Coronary artery (tissue), 2 donors: ENCODE data around the gene DAPK3.
"Not testable (repeated sequence)": the region's sequence is repeated elsewhere in the genome, so short reads cannot be mapped to it uniquely, and the experiment has no call there.

Experiments
- DNase-seq: peaks from one replicate; pipeline ENCODE4 v3.0.0-alpha.2; 2017; ENCODE audit warnings: low spot score
- H3K27ac ChIP-seq, 2 donors: fragments of 200-600 bp; sonication (generic); one replicate each; pipeline ENCODE4 v1.5.1; 2016 to 2019
- H3K4me3 ChIP-seq: fragments of 200-600 bp; sonication (generic); 2 replicates; pipeline ENCODE4 v1.5.1; 2016; ENCODE audit warnings: mild to moderate bottlenecking, moderate library complexity
- CTCF ChIP-seq: fragments of 200-600 bp; sonication (generic); IDR thresholded peaks from one replicate; pipeline ENCODE4 v1.5.1; 2019; ENCODE audit warnings: antibody characterized with exemption

DAPK3 gene

GRCh38 chr19:4010808-4011110 lies 39.9 kb upstream of the DAPK3 start:
- no peak overlapping the region for H3K27ac ChIP-seq
- DNase-seq, result no peak
- no peak for TF ChIP-seq CTCF

DNA sequence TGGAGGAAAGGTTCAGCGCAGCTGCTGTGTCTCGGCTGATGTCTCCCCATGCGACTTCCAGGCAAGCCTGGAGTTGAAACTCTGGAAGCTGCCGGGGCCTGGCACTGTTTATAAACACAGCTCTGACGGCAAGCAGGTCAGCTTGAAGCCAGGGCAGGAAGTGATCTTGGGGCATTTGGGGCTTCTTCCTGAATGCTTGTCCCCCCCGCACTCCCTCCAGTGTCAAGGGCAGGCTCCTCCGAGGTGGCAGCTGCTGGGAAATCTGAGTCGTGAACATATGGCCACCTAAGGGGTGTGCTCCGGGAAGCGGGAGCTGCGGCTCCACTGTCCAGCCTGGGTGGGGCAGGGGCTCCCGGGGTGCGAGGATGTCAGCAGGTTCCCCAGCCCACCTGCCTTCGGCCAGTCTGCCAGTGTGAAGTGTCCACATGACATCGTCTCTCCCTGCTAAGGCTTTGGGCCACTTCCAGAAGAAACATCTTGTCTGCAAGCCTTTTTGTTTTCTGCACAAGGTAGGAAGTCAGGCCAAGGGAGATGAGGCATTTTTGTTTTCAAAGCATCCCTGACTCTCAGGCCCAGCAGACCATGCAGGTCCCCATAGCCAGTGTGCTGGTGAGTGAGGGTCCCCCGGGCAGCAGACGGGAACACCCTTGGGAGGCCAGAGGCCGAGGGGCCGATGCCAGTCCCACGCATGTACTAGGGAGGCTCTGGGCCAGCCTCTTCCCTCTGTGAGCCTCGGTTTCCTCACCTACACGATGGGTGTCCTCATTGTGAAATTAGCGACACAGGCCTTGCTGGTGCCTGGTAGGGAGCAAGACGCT lies 39.3 kb upstream of the DAPK3 start:
- no peak for TF ChIP-seq CTCF
- Histone ChIP-seq H3K27ac (no peak overlapping the region), H3K4me3 (peak overlapping the region; percentile 37)
- DNase-seq, result no peak

More at GRCh38 chr19:4010808-4011110, 39.9 kb upstream of the DAPK3 start:
- no peak overlapping the region for H3K4me3 ChIP-seq

- peak; percentile 75 for DNase-seq
Measured at GRCh38 chr19:4007836-4008539, 37.1 kb upstream of the DAPK3 start.

GRCh38 chr19:4007021-4007835 lies 36.3 kb upstream of the DAPK3 start, which contains the start of gene PIAS4:
Gene PIAS4 (plus strand): TSS chr19:4007736. CDS start chr19:4007761, 25 bp downstream.
- DNase-seq, result peak; percentile 97
- TF ChIP-seq CTCF, result no peak
- Histone ChIP-seq H3K27ac (peak within 1 kb of the TSS; percentile 69 to 81), H3K4me3 (peak within 1 kb of the TSS; percentile 96)

More at GRCh38 chr19:4007836-4008539, 37.1 kb upstream of the DAPK3 start:
- Histone ChIP-seq H3K27ac (peak overlapping the region; percentile 69 to 81), H3K4me3 (peak overlapping the region; percentile 96)
- TF ChIP-seq CTCF, result no peak

DNA sequence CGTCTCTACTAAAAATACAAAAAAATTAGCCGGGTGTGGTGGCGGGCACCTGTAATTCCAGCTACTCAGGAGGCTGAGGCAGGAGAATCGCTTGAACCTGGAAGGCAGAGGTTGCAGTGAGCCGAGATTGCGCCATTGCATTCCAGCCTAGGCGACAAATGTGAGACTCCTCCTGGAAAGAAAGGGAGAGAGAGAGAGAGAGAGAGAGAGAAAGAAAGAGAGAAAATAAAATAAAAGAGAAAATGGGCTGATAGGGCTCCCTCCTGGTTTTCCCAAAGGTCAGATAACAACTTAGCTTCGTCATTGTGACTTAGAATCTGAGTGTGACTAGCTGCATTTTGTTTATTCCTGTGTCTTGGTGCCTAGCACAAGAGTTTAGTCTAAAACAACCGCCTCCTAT lies 34.5 kb upstream of the DAPK3 start:
- not testable (repeated sequence) for DNase-seq, H3K27ac ChIP-seq, H3K4me3 ChIP-seq

DNA sequence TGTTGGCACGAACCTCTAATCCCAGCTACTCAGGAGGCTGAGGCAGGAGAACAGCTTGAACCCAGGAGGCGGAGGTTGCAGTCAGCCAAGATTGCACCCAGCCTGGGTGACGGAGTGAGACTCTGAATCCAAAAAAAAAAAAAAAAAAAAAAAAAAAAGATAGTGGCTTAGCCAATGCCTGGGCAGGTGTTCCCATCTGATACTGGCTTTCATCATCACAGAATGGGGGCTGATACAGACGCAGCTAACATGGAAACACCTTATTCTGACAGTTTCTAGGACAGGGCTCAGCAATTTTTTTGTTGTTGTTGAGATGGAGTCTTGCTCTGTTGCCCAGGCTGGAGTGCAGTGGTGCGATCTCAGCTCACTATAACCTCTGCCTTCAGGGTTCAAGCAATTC lies 29.9 kb upstream of the DAPK3 start:
- not testable (repeated sequence) for DNase-seq, H3K27ac ChIP-seq

DNA sequence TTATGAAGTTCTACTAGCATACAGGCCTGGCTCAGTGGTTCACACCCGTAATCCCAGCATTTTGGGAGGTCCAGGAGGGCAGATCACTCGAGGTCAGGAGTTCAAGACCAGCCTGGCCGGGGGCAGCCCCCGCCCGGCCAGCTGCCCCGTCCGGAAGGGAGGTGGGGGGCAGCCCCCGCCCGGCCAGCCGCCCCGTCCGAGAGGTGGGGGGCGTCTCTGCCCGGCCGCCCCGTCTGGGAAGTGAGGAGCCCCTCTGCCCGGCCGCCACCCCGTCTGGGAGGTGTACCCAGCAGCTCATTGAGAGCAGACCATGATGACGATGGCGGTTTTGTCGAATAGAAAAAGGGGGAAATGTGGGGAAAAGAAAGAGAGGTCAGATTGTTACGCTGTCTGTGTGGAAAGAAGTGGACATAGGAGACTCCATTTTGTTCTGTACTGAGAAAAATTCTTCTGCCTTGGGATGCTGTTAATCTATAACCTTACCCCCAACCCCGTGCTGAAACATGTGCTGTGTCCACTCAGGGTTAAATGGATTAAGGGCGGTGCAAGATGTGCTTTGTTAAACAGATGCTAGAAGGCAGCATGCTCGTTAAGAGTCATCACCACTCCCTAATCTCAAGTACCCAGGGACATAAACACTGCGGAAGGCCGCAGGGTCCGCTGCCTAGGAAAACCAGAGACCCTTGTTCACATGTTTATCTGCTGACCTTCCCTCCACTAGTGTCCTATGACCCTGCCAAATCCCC lies 27.9 kb upstream of the DAPK3 start:
- H3K27ac ChIP-seq, DNase-seq, H3K4me3 ChIP-seq: not testable (repeated sequence)

More for the DNA sequence above, 29.9 kb upstream of the DAPK3 start:
- H3K4me3 ChIP-seq, result not testable (repeated sequence)

- Histone ChIP-seq H3K4me3 (no peak overlapping the region), H3K27ac (no peak overlapping the region)
- DNase-seq, result no peak
- TF ChIP-seq CTCF, result no peak
Measured at GRCh38 chr19:3995607-3996006, 24.7 kb upstream of the DAPK3 start.
